HCT116 (cell line): ENCODE results near the gene RPTOR. TPM values are rescaled to one million over a fixed set of nuclear protein-coding genes. Genes with fewer than 3 reads are reported as not detected.
A peak's percentile ranks its signal among the peaks of the same experiment; 100 is the strongest.

Experiments
- ATAC-seq: fragments of 200-7000 bp; cut with Tn5 transposase; 2 replicates; pipeline ENCODE4 v1.9.1; 2020; ENCODE audit warnings: mild to moderate bottlenecking, moderate library complexity
- BruUV-seq: library from RNA; stranded (reverse); fragments of 400-500 nt; replicated peaks from 2 replicates; lab custom pipeline; 2021; lab: Mats Ljungman, UMichigan
- CTCF ChIA-PET: fragments of 300-600 bp; sonication (Branson Sonifier 250); formaldehyde crosslinking; loops from one replicate; lab custom pipeline; 2021; ENCODE audit warnings: antibody characterized with exemption; lab: Charles Lee
- POLR2A ChIA-PET: fragments of 300-600, 350-600 bp; sonication (Branson Sonifier 250); formaldehyde crosslinking; loops from one replicate; lab custom pipeline; 2021; ENCODE audit warnings: antibody characterized with exemption; lab: Charles Lee
- RAD21 ChIA-PET, 2 experiments: fragments of 300-600 bp; sonication (Branson Sonifier 250); formaldehyde crosslinking; loops; one replicate each; lab custom pipeline; 2023; ENCODE audit warnings: low total read pairs in 2 of 2; ENCODE audit not compliant: uncharacterized antibody in 2 of 2, unreplicated experiment in 2 of 2, low non-redundant PET in 1 of 2; lab: Charles Lee
- DNase-seq: peaks from one replicate; pipeline ENCODE4 v3.0.0-alpha.2; 2010; ENCODE audit warnings: low read depth, low spot score
- H2AFZ ChIP-seq: fragments of 200-600 bp; shearing (Covaris generic), sonication (generic); 2 replicates; pipeline ENCODE4 v1.6.1; 2017; ENCODE audit warnings: low read depth, mixed run types, mixed read lengths, antibody characterized with exemption, low read length; ENCODE audit not compliant: poor library complexity, severe bottlenecking
- H3K27ac ChIP-seq: 2 replicates; pipeline ENCODE4 v1.5.1; 2012; ENCODE audit warnings: low read depth, low read length
- H3K27me3 ChIP-seq: fragments of 200-600 bp; sonication (generic); 2 replicates; pipeline ENCODE4 v1.6.1; 2016; ENCODE audit warnings: mixed run types, low read length, mixed read lengths; ENCODE audit not compliant: insufficient read depth
- H3K36me3 ChIP-seq, 2 experiments: fragments of 200-500 bp in 1 of 2; fragments of 200-600 bp in 1 of 2; sonication (Bioruptor generic) in 1 of 2; sonication (generic) in 1 of 2; 2 replicates each; pipeline versions ENCODE4 v1.5.1 to v1.6.1; 2014 to 2016; ENCODE audit warnings: low read length in 2 of 2, inconsistent platforms in 1 of 2, mixed read lengths in 1 of 2, mixed run types in 1 of 2; ENCODE audit not compliant: insufficient read depth in 2 of 2, control insufficient read depth in 1 of 2
- H3K4me1 ChIP-seq, 2 experiments: fragments of 200-600 bp in 1 of 2; sonication (generic) in 1 of 2; 2 replicates each; pipeline versions ENCODE4 v1.5.1 to v1.6.1; 2012 to 2017; ENCODE audit warnings: low read length in 2 of 2, inconsistent platforms in 1 of 2, mild to moderate bottlenecking in 1 of 2, mixed read lengths in 1 of 2, mixed run types in 1 of 2, moderate library complexity in 1 of 2; ENCODE audit not compliant: insufficient read depth in 2 of 2, control insufficient read depth in 1 of 2
- H3K4me2 ChIP-seq: fragments of 200-600 bp; sonication (generic); 2 replicates; pipeline ENCODE4 v1.6.1; 2017; ENCODE audit warnings: mixed run types, low read length, mixed read lengths
- H3K4me3 ChIP-seq, 2 experiments: fragments of 200-600 bp in 1 of 2; sonication (generic) in 1 of 2; replicated peaks in 1 of 2; 2 replicates each; pipeline ENCODE4 v1.5.1; 2011 to 2016; ENCODE audit warnings: low read length in 2 of 2, control low read depth in 1 of 2, low read depth in 1 of 2, mild to moderate bottlenecking in 1 of 2, mixed read lengths in 1 of 2, mixed run types in 1 of 2
- H3K79me2 ChIP-seq: fragments of 200-600 bp; sonication (generic); 2 replicates; pipeline ENCODE4 v1.6.1; 2017; ENCODE audit warnings: mild to moderate bottlenecking, mixed run types, low read length, moderate library complexity, mixed read lengths; ENCODE audit not compliant: insufficient read depth
- H3K9ac ChIP-seq: fragments of 200-600 bp; sonication (generic); 2 replicates; pipeline ENCODE4 v1.6.1; 2016; ENCODE audit warnings: low read length, mixed read lengths
- H3K9me2 ChIP-seq: fragments of 200-600 bp; sonication (generic), shearing (Covaris generic); 2 replicates; pipeline ENCODE4 v1.6.1; 2017; ENCODE audit warnings: mixed run types, mild to moderate bottlenecking, moderate library complexity; ENCODE audit not compliant: insufficient read depth
- H3K9me3 ChIP-seq, 2 experiments: fragments of 200-500 bp in 1 of 2; fragments of 200-600 bp in 1 of 2; sonication (Bioruptor generic) in 1 of 2; sonication (generic) in 1 of 2; 2 replicates each; pipeline ENCODE4 v1.6.1; 2014 to 2017; ENCODE audit warnings: low read length in 2 of 2, mixed read lengths in 2 of 2, inconsistent platforms in 1 of 2, low read depth in 1 of 2, mild to moderate bottlenecking in 1 of 2, mixed run types in 1 of 2, moderate library complexity in 1 of 2; ENCODE audit not compliant: control insufficient read depth in 1 of 2, insufficient read depth in 1 of 2
- H4K20me1 ChIP-seq: fragments of 200-600 bp; sonication (generic), shearing (Covaris generic); 2 replicates; pipeline ENCODE4 v1.6.1; 2017; ENCODE audit warnings: mixed run types, mild to moderate bottlenecking, moderate library complexity; ENCODE audit not compliant: insufficient read depth
- CBX3 ChIP-seq: IDR thresholded peaks from 2 replicates; pipeline ENCODE4 v1.6.1; 2012; ENCODE audit warnings: low read depth
- CEBPB ChIP-seq: IDR thresholded peaks from 2 replicates; pipeline ENCODE4 v1.6.1; 2012; ENCODE audit warnings: low read depth
- EGR1 ChIP-seq: IDR thresholded peaks from 2 replicates; pipeline ENCODE4 v1.6.1; 2012; ENCODE audit warnings: low read depth
- ELF1 ChIP-seq: IDR thresholded peaks from 2 replicates; pipeline ENCODE4 v1.6.1; 2012; ENCODE audit warnings: low read depth, borderline replicate concordance
- EZH2 ChIP-seq: fragments of 200-600 bp; sonication (generic); IDR thresholded peaks from 2 replicates; pipeline ENCODE4 v1.6.1; 2017; ENCODE audit warnings: antibody characterized with exemption, mixed run types
- FOSL1 ChIP-seq: IDR thresholded peaks from 2 replicates; pipeline ENCODE4 v1.6.1; 2012; ENCODE audit warnings: low read depth
- JUND ChIP-seq: IDR thresholded peaks from 2 replicates; pipeline ENCODE4 v1.6.1; 2012
- POLR2A ChIP-seq: IDR thresholded peaks from 2 replicates; pipeline ENCODE4 v1.7.0; 2011; ENCODE audit warnings: borderline replicate concordance; ENCODE audit not compliant: insufficient read depth, insufficient read length; ENCODE audit errors: extremely low read depth
- RAD21 ChIP-seq: IDR thresholded peaks from 2 replicates; pipeline ENCODE4 v1.6.1; 2012; ENCODE audit warnings: low read depth, mild to moderate bottlenecking
- SIN3A ChIP-seq: IDR thresholded peaks from 2 replicates; pipeline ENCODE4 v1.6.1; 2012; ENCODE audit warnings: low read depth
- SP1 ChIP-seq: IDR thresholded peaks from 2 replicates; pipeline ENCODE4 v1.6.1; 2012; ENCODE audit warnings: low read depth
- SRF ChIP-seq: IDR thresholded peaks from 2 replicates; pipeline ENCODE4 v1.6.1; 2012; ENCODE audit warnings: low read depth
- YY1 ChIP-seq: IDR thresholded peaks from 2 replicates; pipeline ENCODE4 v1.6.1; 2011; ENCODE audit warnings: low read length, low read depth, moderate library complexity, mild to moderate bottlenecking; ENCODE audit not compliant: insufficient replicate concordance; ENCODE audit errors: extremely low read depth
- ZFX ChIP-seq: fragments of 450-650 bp; IDR thresholded peaks from 2 replicates; pipeline ENCODE4 v1.6.1; 2017
- intact Hi-C: fragments of 100-400 bp; cut with micrococcal nuclease; formaldehyde crosslinking; loops from 2 replicates; pipeline ENCODE4 v1.10.0; 2022
- total RNA-seq: library from RNA; stranded (reverse); gene quantifications from one replicate; pipeline ENCODE4 v1.2.1, GENCODE V29; 2021; ENCODE audit not compliant: unreplicated experiment
- TF ChIP-seq, protein P1 (sequence below): IDR thresholded peaks from 2 replicates; pipeline ENCODE4 v1.6.1; 2011; ENCODE audit warnings: mild to moderate bottlenecking, low read length, moderate library complexity; ENCODE audit not compliant: insufficient replicate concordance; ENCODE audit errors: extremely low read depth
- TF ChIP-seq, protein P2 (sequence below), 3 experiments: fragments of 200-600 bp in 1 of 3; sonication (generic) in 1 of 3; IDR thresholded peaks in 2 of 3; conservative IDR thresholded peaks in 1 of 3; 2 replicates each; pipeline ENCODE4 v1.5.1; 2012 to 2017; ENCODE audit warnings: low read depth in 2 of 3, low read length in 2 of 3, antibody characterized with exemption in 1 of 3, borderline replicate concordance in 1 of 3, control low read depth in 1 of 3, mild to moderate bottlenecking in 1 of 3, mixed read lengths in 1 of 3, mixed run types in 1 of 3, moderate library complexity in 1 of 3; ENCODE audit not compliant: insufficient read depth in 1 of 3
- TF ChIP-seq, protein P3 (sequence below): IDR thresholded peaks from 2 replicates; pipeline ENCODE4 v1.6.1; 2012

The RPTOR gene
- total RNA-seq, 1 experiment from 2014 or later, result 69.5 TPM

DNA sequence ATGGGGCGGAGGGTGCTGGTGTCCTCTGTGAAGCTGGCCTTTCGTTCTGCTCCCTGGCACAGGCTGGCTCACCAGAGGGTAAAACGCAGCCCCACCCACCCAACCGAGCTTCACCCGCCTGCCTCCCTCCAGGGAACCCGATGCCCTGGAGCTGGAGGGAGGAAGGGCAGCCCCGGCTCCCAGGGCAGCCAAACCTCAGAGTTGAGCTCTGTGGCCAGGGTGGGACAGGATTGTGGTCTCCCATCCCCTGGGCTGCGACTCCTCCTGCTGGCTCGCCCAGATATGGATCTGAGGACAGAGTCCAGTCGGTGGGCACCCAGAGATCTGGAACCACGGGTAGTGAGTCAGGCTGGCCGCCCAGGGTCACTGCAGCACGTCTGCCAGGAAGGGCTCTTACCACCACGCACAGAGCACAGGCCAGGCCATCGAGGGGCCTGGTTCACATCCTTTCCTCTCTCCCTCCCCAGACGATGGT is 404.4 kb downstream of the RPTOR start:
- Histone ChIP-seq H3K9ac (no peak overlapping the region), H3K27me3 (no peaks in the 10 kb centered on the region), H4K20me1 (no peaks in the 10 kb centered on the region), H3K9me2 (no peaks in the 10 kb centered on the region), H3K4me1 (no peaks in the 10 kb centered on the region), H3K36me3 (peaks cover 7 to 20% of the 10 kb centered on the region in 2 experiments; a peak in 3 of 4 replicates), H3K9me3 (no peaks in the 10 kb centered on the region), H3K79me2 (no peaks in the 10 kb centered on the region), H3K4me3 (no peak overlapping the region), H2AFZ (no peak overlapping the region), H3K4me2 (no peak overlapping the region), H3K27ac (no peak overlapping the region)
- POLR2A ChIA-PET, result no interaction called here
- no TSS peak for BruUV-seq
- ATAC-seq (peak; percentile 5; the same call in 1 of the 2 replicates), DNase-seq (no peak)
- CTCF ChIA-PET, result no interaction called here
- TF ChIP-seq RAD21 (peak; percentile 32; the same call in 1 of the 2 replicates), EGR1 (no peak), ZFX (no peak), SP1 (no peak), EZH2 (no peak), YY1 (no peak)
- intact Hi-C loops, result no loop called here
- RAD21 ChIA-PET, result no interaction called here

DNA sequence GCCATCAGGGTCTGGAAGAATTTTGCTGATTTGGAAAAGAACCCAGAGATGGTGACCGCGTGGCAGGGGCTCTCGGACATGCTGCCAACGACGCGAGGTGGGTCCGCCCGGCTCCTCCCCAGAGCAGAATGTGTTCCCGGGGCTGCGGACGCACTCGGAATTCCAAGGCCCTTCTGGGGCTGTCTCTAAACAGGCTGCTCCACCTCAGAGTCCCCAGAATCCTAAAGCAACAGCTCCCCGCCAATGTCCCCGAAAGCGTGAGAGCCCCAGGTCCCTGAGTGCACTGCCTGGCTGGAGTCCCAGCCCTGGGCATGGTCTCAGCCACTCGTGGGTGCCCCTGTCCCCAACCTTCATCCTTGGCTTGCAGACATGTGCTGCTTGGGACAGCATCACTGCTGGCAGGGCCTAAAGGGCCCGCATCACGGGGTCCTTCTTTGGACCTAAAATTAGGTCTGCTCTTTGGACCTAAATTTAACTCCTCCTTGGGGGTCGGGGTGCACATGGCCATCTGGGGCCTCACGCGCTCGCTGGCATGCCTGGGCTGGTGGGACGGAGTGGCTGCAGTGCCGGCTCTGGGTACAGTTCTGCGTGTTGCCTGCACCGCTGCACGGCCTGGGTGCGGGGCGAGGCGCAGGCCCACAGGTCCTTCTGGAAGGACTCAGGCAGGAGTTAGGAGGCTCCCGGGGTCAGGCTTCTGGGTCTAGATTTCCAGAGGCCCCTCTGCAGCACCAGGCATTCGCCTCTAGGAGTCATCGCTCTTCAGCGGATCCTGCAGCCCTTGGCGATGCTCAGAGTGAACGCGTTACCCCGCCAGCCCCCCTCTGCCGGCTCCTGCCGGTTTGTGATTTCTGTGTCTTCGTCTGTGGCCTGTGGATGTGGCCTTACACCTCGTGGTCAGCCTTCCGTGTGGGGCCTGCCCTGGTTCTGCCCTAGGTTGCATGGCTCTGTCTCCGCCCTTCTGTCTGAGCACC is 405.1 kb downstream of the RPTOR start:
- CTCF ChIA-PET, result no interaction called here
- no peak overlapping the region for H3K4me3 ChIP-seq
- RAD21 ChIA-PET, result no interaction called here
- intact Hi-C loops, result no loop called here
- no peaks in the 10 kb centered on the region for H3K4me1 ChIP-seq
- no peaks in the 10 kb centered on the region for H4K20me1 ChIP-seq
- no peak overlapping the region for H3K27ac ChIP-seq
- BruUV-seq, result no TSS peak
- H3K27me3 ChIP-seq, result no peaks in the 10 kb centered on the region
- ATAC-seq, result peak; percentile 54; the same call in 1 of the 2 replicates
- no peak overlapping the region for H2AFZ ChIP-seq
- no peaks in the 10 kb centered on the region for H3K9me3 ChIP-seq
- POLR2A ChIA-PET, result no interaction called here
- H3K36me3 ChIP-seq, result peaks cover 7 to 20% of the 10 kb centered on the region in 2 experiments; a peak in 3 of 4 replicates
- no peaks in the 10 kb centered on the region for H3K9me2 ChIP-seq
- H3K79me2 ChIP-seq, result no peaks in the 10 kb centered on the region
- no peak overlapping the region for H3K4me2 ChIP-seq
- H3K9ac ChIP-seq, result no peak overlapping the region
- DNase-seq, result no peak
- TF ChIP-seq CBX3, result no peak
- TF ChIP-seq EGR1, result no peak
- TF ChIP-seq RAD21, result no peak
- no peak for TF ChIP-seq POLR2A
- no peak for TF ChIP-seq ELF1
- TF ChIP-seq, protein P1, sequence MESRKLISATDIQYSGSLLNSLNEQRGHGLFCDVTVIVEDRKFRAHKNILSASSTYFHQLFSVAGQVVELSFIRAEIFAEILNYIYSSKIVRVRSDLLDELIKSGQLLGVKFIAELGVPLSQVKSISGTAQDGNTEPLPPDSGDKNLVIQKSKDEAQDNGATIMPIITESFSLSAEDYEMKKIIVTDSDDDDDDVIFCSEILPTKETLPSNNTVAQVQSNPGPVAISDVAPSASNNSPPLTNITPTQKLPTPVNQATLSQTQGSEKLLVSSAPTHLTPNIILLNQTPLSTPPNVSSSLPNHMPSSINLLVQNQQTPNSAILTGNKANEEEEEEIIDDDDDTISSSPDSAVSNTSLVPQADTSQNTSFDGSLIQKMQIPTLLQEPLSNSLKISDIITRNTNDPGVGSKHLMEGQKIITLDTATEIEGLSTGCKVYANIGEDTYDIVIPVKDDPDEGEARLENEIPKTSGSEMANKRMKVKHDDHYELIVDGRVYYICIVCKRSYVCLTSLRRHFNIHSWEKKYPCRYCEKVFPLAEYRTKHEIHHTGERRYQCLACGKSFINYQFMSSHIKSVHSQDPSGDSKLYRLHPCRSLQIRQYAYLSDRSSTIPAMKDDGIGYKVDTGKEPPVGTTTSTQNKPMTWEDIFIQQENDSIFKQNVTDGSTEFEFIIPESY, result no peak
- no peak for TF ChIP-seq SIN3A
- no peak for TF ChIP-seq FOSL1
- no peak for TF ChIP-seq SRF
- TF ChIP-seq EZH2, result no peak
- TF ChIP-seq JUND, result no peak
- TF ChIP-seq, protein P2, sequence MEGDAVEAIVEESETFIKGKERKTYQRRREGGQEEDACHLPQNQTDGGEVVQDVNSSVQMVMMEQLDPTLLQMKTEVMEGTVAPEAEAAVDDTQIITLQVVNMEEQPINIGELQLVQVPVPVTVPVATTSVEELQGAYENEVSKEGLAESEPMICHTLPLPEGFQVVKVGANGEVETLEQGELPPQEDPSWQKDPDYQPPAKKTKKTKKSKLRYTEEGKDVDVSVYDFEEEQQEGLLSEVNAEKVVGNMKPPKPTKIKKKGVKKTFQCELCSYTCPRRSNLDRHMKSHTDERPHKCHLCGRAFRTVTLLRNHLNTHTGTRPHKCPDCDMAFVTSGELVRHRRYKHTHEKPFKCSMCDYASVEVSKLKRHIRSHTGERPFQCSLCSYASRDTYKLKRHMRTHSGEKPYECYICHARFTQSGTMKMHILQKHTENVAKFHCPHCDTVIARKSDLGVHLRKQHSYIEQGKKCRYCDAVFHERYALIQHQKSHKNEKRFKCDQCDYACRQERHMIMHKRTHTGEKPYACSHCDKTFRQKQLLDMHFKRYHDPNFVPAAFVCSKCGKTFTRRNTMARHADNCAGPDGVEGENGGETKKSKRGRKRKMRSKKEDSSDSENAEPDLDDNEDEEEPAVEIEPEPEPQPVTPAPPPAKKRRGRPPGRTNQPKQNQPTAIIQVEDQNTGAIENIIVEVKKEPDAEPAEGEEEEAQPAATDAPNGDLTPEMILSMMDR (IDR thresholded peaks at IDR 0.05 in 2 of 3, conservative IDR thresholded peaks at IDR 0.05 in 1 of 3; ENCODE audit: borderline replicate concordance in 1 of 3, insufficient read depth in 1 of 3, low read depth in 2 of 3, low read length in 2 of 3), result no peak; a peak in 1 of 6 replicates
- no peak for TF ChIP-seq CEBPB
- TF ChIP-seq, protein P3, sequence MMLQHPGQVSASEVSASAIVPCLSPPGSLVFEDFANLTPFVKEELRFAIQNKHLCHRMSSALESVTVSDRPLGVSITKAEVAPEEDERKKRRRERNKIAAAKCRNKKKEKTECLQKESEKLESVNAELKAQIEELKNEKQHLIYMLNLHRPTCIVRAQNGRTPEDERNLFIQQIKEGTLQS, result no peak
